Mammary epithelial cell (primary cell): Measurements from ENCODE around the gene CD300LG.

Experiments
- CTCF ChIP-seq, 2 donors: IDR thresholded peaks in 1 of 2; conservative IDR thresholded peaks in 1 of 2; 2 replicates each; pipeline ENCODE4 v1.5.1; 2011 to 2012; ENCODE audit warnings: inconsistent platforms in 2 of 2, low read length in 2 of 2, mild to moderate bottlenecking in 2 of 2, control low read depth in 1 of 2, low read depth in 1 of 2; ENCODE audit not compliant: insufficient read depth in 1 of 2; ENCODE audit errors: extremely low read depth in 1 of 2
- EZH2 ChIP-seq: IDR thresholded peaks from 2 replicates; pipeline ENCODE4 v1.6.1; 2012; ENCODE audit warnings: low read length, inconsistent platforms, borderline replicate concordance

- TF ChIP-seq CTCF (conservative IDR thresholded peaks at IDR 0.05 in 1 of 2, IDR thresholded peaks at IDR 0.05 in 1 of 2; ENCODE audit: extremely low read depth in 1 of 2, insufficient read depth in 1 of 2, low read depth in 1 of 2, low read length in 2 of 2) = no peak
- TF ChIP-seq EZH2 = no peak
Measured at GRCh38 chr17:43800736-43801135, 46.2 kb upstream of the CD300LG start.
